Choroid plexus epithelial cell (primary cell): ENCODE measurements around the gene BHLHE23.

Source experiments
- DNase-seq: peaks from one replicate; pipeline ENCODE4 v3.0.0-alpha.2; 2010; ENCODE audit warnings: low read depth
- H3K4me3 ChIP-seq: 2 replicates; pipeline ENCODE4 v1.5.1; 2011; ENCODE audit warnings: low read depth, mild to moderate bottlenecking, control low read depth, low read length, moderate library complexity
- CTCF ChIP-seq: conservative IDR thresholded peaks from 2 replicates; pipeline ENCODE4 v1.5.1; 2011; ENCODE audit warnings: low read depth, mild to moderate bottlenecking, control low read depth, inconsistent platforms, low read length, moderate library complexity

The BHLHE23 gene

DNA sequence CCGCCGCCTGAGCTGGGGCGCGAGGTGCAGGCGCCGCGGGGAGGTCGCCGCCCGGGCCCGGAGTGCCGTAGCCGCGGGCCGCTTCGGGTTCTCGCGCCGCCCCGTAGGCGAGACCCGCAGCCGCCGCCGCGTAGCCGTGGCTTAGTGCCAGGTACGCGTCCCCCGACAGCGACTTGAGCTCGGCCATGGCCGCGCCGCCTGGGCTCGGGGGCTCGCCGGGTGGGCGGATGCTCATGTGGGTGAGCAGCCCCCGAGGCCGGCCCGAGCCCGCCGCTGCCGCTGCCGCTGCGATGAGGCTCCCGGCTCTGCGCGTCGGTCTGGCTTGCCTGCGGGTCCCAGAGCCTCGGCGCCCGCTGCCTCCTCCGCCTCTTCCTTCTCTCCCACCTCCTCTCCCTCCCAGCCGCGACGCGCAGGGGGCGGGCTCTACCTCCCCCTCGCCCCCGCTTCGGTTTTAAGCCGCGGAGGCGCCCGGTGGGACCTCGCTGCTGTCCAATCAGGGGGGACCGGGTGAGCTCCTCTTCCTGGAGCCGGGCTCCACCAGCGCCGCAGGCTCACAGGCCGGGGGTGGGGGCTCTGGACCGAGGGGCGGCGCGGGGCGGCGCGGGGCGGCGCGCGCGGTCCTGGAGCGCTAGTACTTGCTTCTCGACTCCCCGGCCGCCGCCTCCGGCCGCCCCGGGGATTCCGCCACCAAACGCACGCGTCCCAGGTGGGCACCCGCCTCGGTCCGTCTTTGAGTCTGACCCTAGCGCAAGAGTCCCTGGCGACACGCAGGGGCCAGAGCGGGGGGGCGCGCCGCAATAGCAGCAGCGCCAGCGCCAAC lies at the start of gene BHLHE23:
Gene BHLHE23, minus strand, starts transcription at position 425 of the 820 bp plus-strand sequence. Its CDS starts 190 bp downstream, at position 235.
- H3K4me3 ChIP-seq, result no peak within 1 kb of the TSS
- no peak for DNase-seq
- TF ChIP-seq CTCF, result no peak

DNA sequence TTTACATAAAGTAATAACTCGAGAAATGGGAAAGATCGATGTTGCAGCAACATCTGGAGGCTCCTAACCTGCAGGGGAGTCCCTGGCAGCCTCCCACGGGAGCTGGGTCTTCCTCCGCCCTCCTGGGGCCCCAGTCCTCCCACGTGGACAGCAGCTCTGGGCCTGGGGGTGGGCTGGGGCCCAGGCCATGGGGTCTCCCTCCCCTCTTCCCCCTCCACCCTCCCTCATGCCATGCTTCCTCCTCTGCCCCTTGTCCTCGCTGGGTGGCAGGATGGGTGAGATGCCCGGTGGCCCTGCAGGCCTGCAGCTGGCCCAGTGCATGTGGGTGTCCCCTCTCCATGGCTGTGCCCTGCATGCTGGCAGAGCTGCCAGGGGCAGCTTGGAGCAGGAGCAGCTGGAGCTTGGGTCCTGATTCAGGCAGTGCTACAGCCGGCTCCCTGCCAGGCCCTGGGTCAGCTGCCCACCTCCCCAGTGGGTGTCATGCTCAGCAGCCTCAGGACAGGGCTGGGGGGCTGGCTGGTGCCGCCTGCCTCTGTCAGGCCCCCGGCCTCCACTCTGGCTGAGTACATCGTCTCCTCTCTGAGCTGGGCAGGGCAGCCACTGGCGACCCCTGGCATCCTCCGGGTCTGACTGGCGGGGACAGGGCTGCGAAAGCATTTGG lies 48.9 kb upstream of the BHLHE23 start:
- no peak for DNase-seq
- no peak overlapping the region for H3K4me3 ChIP-seq
- TF ChIP-seq CTCF, result no peak

GRCh38 chr20:63054681-63055240 lies 48.0 kb upstream of the BHLHE23 start:
- no peak for DNase-seq
- TF ChIP-seq CTCF, result no peak
- H3K4me3 ChIP-seq, result no peak overlapping the region

DNA sequence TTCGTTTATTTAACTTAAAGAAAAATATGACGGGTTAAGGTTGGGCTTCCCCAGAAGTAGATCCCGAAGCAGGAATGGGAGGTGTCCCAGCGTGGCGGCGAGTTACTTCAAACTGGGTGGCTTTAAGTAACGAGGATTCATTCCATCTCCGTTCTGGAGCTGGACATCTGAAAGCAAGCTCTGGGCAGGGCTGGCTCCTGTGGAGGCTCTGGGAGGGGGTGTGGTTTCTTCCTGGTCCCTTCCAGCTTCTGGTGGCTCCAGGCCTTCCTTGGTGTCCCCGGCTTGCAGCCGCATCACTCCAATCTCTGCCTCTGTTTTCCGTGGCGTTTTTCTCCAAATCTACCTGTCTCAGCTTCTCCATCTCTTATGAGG lies 47.3 kb upstream of the BHLHE23 start:
- no peak for TF ChIP-seq CTCF
- no peak overlapping the region for H3K4me3 ChIP-seq
- no peak for DNase-seq

GRCh38 chr20:63053432-63054102 lies 46.8 kb upstream of the BHLHE23 start:
- no peak for DNase-seq
- no peak overlapping the region for H3K4me3 ChIP-seq
- no peak for TF ChIP-seq CTCF

GRCh38 chr20:63052571-63053431 lies 46.0 kb upstream of the BHLHE23 start:
- no peak overlapping the region for H3K4me3 ChIP-seq
- DNase-seq, result no peak
- TF ChIP-seq CTCF, result no peak
